Measurements from ENCODE around the gene PRR7. TPM values are rescaled to one million over a fixed set of nuclear protein-coding genes. Genes with fewer than 3 reads are reported as not detected.

Gene PRR7
- total and polyA plus RNA-seq, 2 experiments from 2014 or later, result 7.6 to 9.7 TPM

GRCh38 chr5:177474846-177475562, 28.4 kb downstream of the PRR7 start:
- H3F3A ChIP-seq (replicated peaks; ENCODE audit: low read depth), result peaks cover 28% of the 10 kb centered on the region
- Mint-ChIP-seq H3K27me3 (ENCODE audit: insufficient read depth, low read depth, poor library complexity) (peaks cover 28% of the 10 kb centered on the region), H3K4me1 (peaks cover 57% of the 10 kb centered on the region), H3K36me3 (ENCODE audit: low read depth) (peaks cover 31% of the 10 kb centered on the region), H3K9me3 (no peaks in the 10 kb centered on the region), H3K4me3 (peak overlapping the region; percentile 23; the same call in 1 of the 3 replicates), H3K27ac (no peak overlapping the region)
- DNase-seq (ENCODE audit: low spot score), result no peak
- peaks cover 44% of the 10 kb centered on the region for H3K4me1 ChIP-seq (ENCODE audit: insufficient read depth)
- H3K27me3 ChIP-seq (ENCODE audit: insufficient read depth), result no peaks in the 10 kb centered on the region
- TF ChIP-seq REST (IDR thresholded peaks at IDR 0.05; ENCODE audit: unreplicated experiment), result no peak
- no peak for TF ChIP-seq ZNF331 (CRISPR knock-in tag; IDR thresholded peaks at IDR 0.05; ENCODE audit: low read depth)
- ATAC-seq, result no peak
- H3K36me3 ChIP-seq (ENCODE audit: insufficient read depth), result 0 out of 2 replicates have a peak, but pooled peaks cover 2% of the 10 kb centered on the region
- H3K27ac ChIP-seq (ENCODE audit: low read depth), result no peak overlapping the region
- H4K20me1 ChIP-seq (replicated peaks; ENCODE audit: insufficient read depth), result peaks cover 20% of the 10 kb centered on the region
- H3K79me2 ChIP-seq (replicated peaks; ENCODE audit: insufficient read depth), result peaks cover 29% of the 10 kb centered on the region
- H3K4me3 ChIP-seq, result no peak overlapping the region
- no peaks in the 10 kb centered on the region for H3K9me2 ChIP-seq (ENCODE audit: insufficient read depth)
- H3K4me2 ChIP-seq, result peak overlapping the region; percentile 73; the same call in 1 of the 2 replicates
- no peak overlapping the region for H2AFZ ChIP-seq

- Histone ChIP-seq H4K20me1 (replicated peaks; ENCODE audit: insufficient read depth) (peaks cover 13% of the 10 kb centered on the region), H3K27me3 (ENCODE audit: insufficient read depth) (no peaks in the 10 kb centered on the region), H3K27ac (ENCODE audit: low read depth) (no peak overlapping the region), H3K36me3 (ENCODE audit: insufficient read depth) (0 out of 2 replicates have a peak, but pooled peaks cover 2% of the 10 kb centered on the region), H3K79me2 (replicated peaks; ENCODE audit: insufficient read depth) (peaks cover 21% of the 10 kb centered on the region), H3K4me1 (ENCODE audit: insufficient read depth) (peaks cover 36% of the 10 kb centered on the region), H2AFZ (no peak overlapping the region), H3K4me2 (0 out of 2 replicates have a peak overlapping the region, but pooled peaks have one; percentile 73), H3F3A (replicated peaks; ENCODE audit: low read depth) (peaks cover 26% of the 10 kb centered on the region), H3K4me3 (no peak overlapping the region), H3K9me2 (ENCODE audit: insufficient read depth) (no peaks in the 10 kb centered on the region)
- peaks cover 23% of the 10 kb centered on the region for H3K36me3 Mint-ChIP-seq (ENCODE audit: low read depth)
- ATAC-seq (no peak), DNase-seq (ENCODE audit: low spot score) (no peak)
- TF ChIP-seq POLR2AphosphoS5 (IDR thresholded peaks at IDR 0.05; ENCODE audit: low read depth), result no peak
- no peak for TF ChIP-seq ZNF114 (CRISPR knock-in tag; IDR thresholded peaks at IDR 0.05)
- no peak for TF ChIP-seq JUNB (IDR thresholded peaks at IDR 0.05; ENCODE audit: unreplicated experiment)
- TF ChIP-seq CREB1 (CRISPR knock-in tag; IDR thresholded peaks at IDR 0.05; ENCODE audit: low read depth), result no peak
- H3K4me3 Mint-ChIP-seq, result peak overlapping the region; percentile 0; the same call in 1 of the 3 replicates
- no peak overlapping the region for H3K27ac Mint-ChIP-seq
- peaks cover 26% of the 10 kb centered on the region for H3K27me3 Mint-ChIP-seq (ENCODE audit: insufficient read depth, low read depth, poor library complexity)
- no peaks in the 10 kb centered on the region for H3K9me3 Mint-ChIP-seq
- H3K4me1 Mint-ChIP-seq, result peaks cover 50% of the 10 kb centered on the region
These were observed 29.2 kb downstream of the PRR7 start for GRCh38 chr5:177475563-177476427.

All from GM23338 (cell line).